PC-3 (cell line): ENCODE results near the gene CADM4. TPM values are rescaled to one million over a fixed set of nuclear protein-coding genes. Genes with fewer than 3 reads are reported as not detected.

Source experiments
- ATAC-seq: fragments of 200-7000 bp; cut with Tn5 transposase; 2 replicates; pipeline ENCODE4 v1.9.1; 2020; ENCODE audit warnings: mild to moderate bottlenecking, moderate library complexity
- BruUV-seq: library from RNA; stranded (reverse); fragments of 400-500 nt; replicated peaks from 2 replicates; lab custom pipeline; 2021; lab: Mats Ljungman, UMichigan
- CTCF ChIA-PET: fragments of 300-600 bp; sonication (Branson Sonifier 250); formaldehyde crosslinking; loops from one replicate; lab custom pipeline; 2022; ENCODE audit warnings: antibody characterized with exemption; lab: Charles Lee
- POLR2A ChIA-PET: fragments of 300-600 bp; sonication (Branson Sonifier 250); formaldehyde crosslinking; loops from one replicate; lab custom pipeline; 2022; ENCODE audit warnings: antibody characterized with exemption; ENCODE audit not compliant: unreplicated experiment; lab: Charles Lee
- DNase-seq: peaks from one replicate; pipeline ENCODE4 v3.0.0-alpha.2; 2015
- H2AFZ ChIP-seq: fragments of 300-600 bp; sonication (generic); 2 replicates; pipeline ENCODE4 v1.6.0; 2016; ENCODE audit warnings: antibody characterized with exemption, low read length
- H3F3A ChIP-seq: fragments of 300-600 bp; sonication (generic); one replicate; pipeline ENCODE4 v1.6.0; 2017; ENCODE audit warnings: antibody characterized with exemption, low read length, control low read depth, mild to moderate bottlenecking; ENCODE audit not compliant: unreplicated experiment
- H3K27ac ChIP-seq: fragments of 300-600 bp; sonication (generic); 2 replicates; pipeline ENCODE4 v1.5.1; 2016; ENCODE audit warnings: mild to moderate bottlenecking, low read length
- H3K27me3 ChIP-seq: fragments of 300-600 bp; sonication (generic); 2 replicates; pipeline ENCODE4 v1.6.1; 2016; ENCODE audit warnings: low read length, mixed read lengths
- H3K36me3 ChIP-seq: fragments of 300-600 bp; sonication (generic); 2 replicates; pipeline ENCODE4 v1.6.1; 2016; ENCODE audit warnings: low read depth, mixed run types, low read length, mixed read lengths
- H3K4me1 ChIP-seq: fragments of 300-600 bp; sonication (generic); 2 replicates; pipeline ENCODE4 v1.5.1; 2016; ENCODE audit warnings: low read length; ENCODE audit not compliant: insufficient read depth
- H3K4me2 ChIP-seq: fragments of 300-600 bp; sonication (generic); 2 replicates; pipeline ENCODE4 v1.6.0; 2016; ENCODE audit warnings: low read length
- H3K4me3 ChIP-seq: fragments of 300-600 bp; sonication (generic); 2 replicates; pipeline ENCODE4 v1.5.1; 2016; ENCODE audit warnings: mild to moderate bottlenecking, low read length, mixed read lengths
- H3K79me2 ChIP-seq: fragments of 300-600 bp; sonication (generic); 2 replicates; pipeline ENCODE4 v1.6.1; 2017; ENCODE audit warnings: low read length, mixed read lengths
- H3K9ac ChIP-seq: fragments of 300-600 bp; sonication (generic); 2 replicates; pipeline ENCODE4 v1.6.0; 2016; ENCODE audit warnings: mild to moderate bottlenecking, low read length
- H3K9me2 ChIP-seq: fragments of 300-600 bp; sonication (generic); replicated peaks from 2 replicates; pipeline ENCODE4 v1.6.1; 2016; ENCODE audit warnings: mixed run types, low read length, mixed read lengths
- H3K9me3 ChIP-seq: fragments of 300-600 bp; sonication (generic); 2 replicates; pipeline ENCODE4 v1.6.1; 2016; ENCODE audit warnings: low read length, mixed read lengths
- H4K20me1 ChIP-seq: fragments of 300-600 bp; sonication (generic); 2 replicates; pipeline ENCODE4 v1.6.1; 2016; ENCODE audit warnings: low read length, mixed read lengths
- CTCF ChIP-seq: fragments of 300-600 bp; sonication (generic); conservative IDR thresholded peaks from 2 replicates; pipeline ENCODE4 v1.5.1; 2017; ENCODE audit warnings: antibody characterized with exemption, low read depth, mild to moderate bottlenecking, low read length
- EZH2 ChIP-seq: fragments of 300-600 bp; sonication (generic); IDR thresholded peaks from one replicate; pipeline ENCODE4 v1.6.1; 2017; ENCODE audit warnings: antibody characterized with exemption, mild to moderate bottlenecking, low read length; ENCODE audit not compliant: unreplicated experiment
- EZH2phosphoT487 ChIP-seq: fragments of 300-600 bp; sonication (generic); IDR thresholded peaks from 2 replicates; pipeline ENCODE4 v1.6.1; 2018; ENCODE audit warnings: mild to moderate bottlenecking, antibody characterized with exemption, low read length, borderline replicate concordance
- intact Hi-C: fragments of 100-400 bp; cut with micrococcal nuclease; formaldehyde crosslinking; loops from 2 replicates; pipeline ENCODE4 v1.9.0; 2023
- total RNA-seq: library from RNA; depleted of rRNA; stranded (reverse); fragments of >200 nt; gene quantifications from 2 replicates; pipeline ENCODE4 v1.2.3, GENCODE V29; 2014

CADM4 gene
- total RNA-seq, 1 experiment from 2014 or later, result 13.7 TPM

DNA sequence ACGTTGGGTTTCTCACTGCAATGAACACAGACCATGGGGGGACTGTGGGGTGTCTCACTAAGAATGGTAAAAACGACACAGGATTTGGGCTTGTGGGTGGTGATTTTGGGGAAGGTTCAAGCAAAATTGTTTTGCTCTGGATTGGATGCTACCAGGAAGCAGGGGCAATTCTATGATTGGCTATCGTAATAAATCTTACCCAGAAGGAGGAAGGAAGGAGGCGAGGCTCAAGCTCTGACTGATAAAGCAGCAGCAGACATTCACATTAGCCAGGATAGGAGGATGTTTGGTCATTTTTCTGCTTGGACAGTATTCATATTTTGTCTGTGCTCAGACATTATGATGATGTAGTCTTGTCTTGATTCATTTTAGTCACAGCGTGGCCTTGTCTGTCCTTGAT is 41.8 kb downstream of the CADM4 start:
- ATAC-seq, result no peak
- no peaks in the 10 kb centered on the region; the same call in 1 of the 2 replicates for H3K36me3 ChIP-seq
- intact Hi-C loops, result no loop called here
- no peaks in the 10 kb centered on the region for H3K9me3 ChIP-seq
- ChIA-PET POLR2A (no interaction called here), CTCF (no interaction called here)
- peaks cover 47% of the 10 kb centered on the region for H3K79me2 ChIP-seq
- no peak for DNase-seq
- H3K27ac ChIP-seq, result no peak overlapping the region
- H3K27me3 ChIP-seq, result no peaks in the 10 kb centered on the region
- TF ChIP-seq CTCF, result no peak
- no peak for TF ChIP-seq EZH2
- TF ChIP-seq EZH2phosphoT487, result no peak
- peak overlapping the region; percentile 91 for H3K4me2 ChIP-seq
- no peak overlapping the region for H2AFZ ChIP-seq
- peak overlapping the region; percentile 78 for H3K4me3 ChIP-seq
- no peaks in the 10 kb centered on the region for H3F3A ChIP-seq
- H3K9ac ChIP-seq, result no peak overlapping the region
- no peaks in the 10 kb centered on the region for H4K20me1 ChIP-seq
- BruUV-seq, result no TSS peak
- H3K4me1 ChIP-seq, result peaks cover 14% of the 10 kb centered on the region
- no peaks in the 10 kb centered on the region for H3K9me2 ChIP-seq

DNA sequence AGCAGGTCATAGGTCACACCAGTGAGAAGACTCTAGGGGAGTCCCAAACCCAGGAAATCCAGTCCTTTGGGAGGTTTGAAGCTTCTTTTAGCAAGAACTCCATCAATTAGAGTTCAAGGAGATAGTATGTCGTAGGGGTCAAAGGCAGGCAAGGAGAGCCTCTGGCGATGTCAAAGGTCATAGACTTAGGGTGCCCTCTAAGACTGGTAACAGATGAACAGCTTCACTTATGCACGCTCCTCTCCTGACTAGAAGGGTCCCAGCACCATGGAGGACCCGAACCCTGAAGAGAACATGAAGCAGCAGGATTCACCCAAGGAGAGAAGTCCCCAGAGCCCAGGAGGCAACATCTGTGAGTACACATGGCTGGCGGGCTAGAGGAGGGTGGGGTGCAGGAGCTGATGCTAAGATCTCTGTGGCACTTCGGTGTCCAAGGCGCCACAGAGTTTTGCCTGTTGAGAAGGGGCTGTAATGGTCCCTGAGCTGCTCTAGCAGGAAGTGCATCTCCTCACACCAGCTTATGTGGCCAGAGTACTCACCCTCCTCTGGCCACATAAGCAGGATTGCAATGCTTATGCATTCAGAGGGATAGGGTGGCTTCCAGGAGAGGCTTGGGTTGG is 42.7 kb downstream of the CADM4 start:
- H3K9ac ChIP-seq, result peak overlapping the region; percentile 86
- BruUV-seq, result no TSS peak
- POLR2A ChIA-PET, result no interaction called here
- intact Hi-C loops, result loop anchor here (1.0 kb wide), 1 partner anchor 22 kb away; the partner anchor contains the start of genes PINLYP and XRCC1
- no peaks in the 10 kb centered on the region; the same call in 1 of the 2 replicates for H3K36me3 ChIP-seq
- peak overlapping the region; percentile 85 for H2AFZ ChIP-seq
- no peaks in the 10 kb centered on the region for H3K9me3 ChIP-seq
- CTCF ChIA-PET, result interaction anchor here (0.5 kb wide), 1 partner anchor 1308 kb away, joined by 6 read pairs; no protein-coding TSS in a partner anchor
- ATAC-seq (no peak), DNase-seq (no peak)
- H3K9me2 ChIP-seq, result no peaks in the 10 kb centered on the region
- peaks cover 47% of the 10 kb centered on the region for H3K79me2 ChIP-seq
- H4K20me1 ChIP-seq, result no peaks in the 10 kb centered on the region
- TF ChIP-seq EZH2phosphoT487 (no peak), EZH2 (no peak), CTCF (no peak)
- peak overlapping the region; percentile 91 for H3K4me2 ChIP-seq
- peak overlapping the region; percentile 80 for H3K27ac ChIP-seq
- H3K4me3 ChIP-seq, result peak overlapping the region; percentile 78
- no peaks in the 10 kb centered on the region for H3K27me3 ChIP-seq
- peaks cover 14% of the 10 kb centered on the region for H3K4me1 ChIP-seq
- no peaks in the 10 kb centered on the region for H3F3A ChIP-seq
